ENCODE measurements around the gene CHI3L1. TPM values are rescaled to one million over a fixed set of nuclear protein-coding genes. Genes with fewer than 3 reads are reported as not detected.

The CHI3L1 gene
- total RNA-seq, 2 experiments from 2014 or later = 0.24 to 0.44 TPM

DNA sequence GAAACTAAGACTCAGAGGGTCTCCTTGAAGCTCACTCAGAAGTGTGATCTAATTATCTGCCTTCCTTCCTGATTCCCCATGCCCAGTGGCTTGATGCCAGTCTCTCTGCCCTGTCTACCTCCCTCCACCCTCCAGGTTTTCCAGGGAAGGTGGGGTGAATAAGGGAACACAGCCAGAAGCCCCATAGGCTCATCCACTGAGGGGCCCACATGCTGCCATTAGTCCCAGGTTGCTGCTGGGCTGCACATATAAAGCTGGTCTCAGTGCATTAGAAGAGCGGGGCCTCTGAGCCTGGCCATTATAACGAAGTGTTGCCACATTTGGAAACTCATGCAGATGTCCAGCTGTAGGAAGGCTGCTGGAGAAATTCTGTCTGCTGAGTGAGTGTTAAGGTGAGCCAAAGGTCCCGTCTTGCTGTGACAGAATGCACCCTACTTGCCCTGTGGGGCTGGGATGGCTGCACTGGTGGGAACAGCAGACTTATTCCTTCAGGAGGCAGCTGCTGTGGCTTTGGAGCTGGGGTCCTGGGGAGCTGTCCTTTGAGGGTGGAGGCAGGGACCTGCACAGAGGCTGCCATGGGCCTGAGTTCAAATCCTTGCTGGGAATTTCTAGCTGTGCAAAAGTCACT, 56.0 kb downstream of the CHI3L1 start:
- intact Hi-C loops (cut with micrococcal nuclease) = no loop called here
- Mint-ChIP-seq H3K27me3 (ENCODE audit: low read depth) (peaks cover 39% of the 10 kb centered on the region), H3K9me3 (no peaks in the 10 kb centered on the region), H3K27ac (no peak overlapping the region), H3K36me3 (ENCODE audit: low read depth) (no peaks in the 10 kb centered on the region), H3K4me1 (ENCODE audit: low read depth) (peaks cover 12% of the 10 kb centered on the region), H3K4me3 (no peak overlapping the region)
- CTCF ChIA-PET = interaction anchor here (0.7 kb wide), 1 partner anchor 39 kb away, joined by 3 read pairs; no protein-coding TSS in a partner anchor
- no peak for DNase-seq

DNA sequence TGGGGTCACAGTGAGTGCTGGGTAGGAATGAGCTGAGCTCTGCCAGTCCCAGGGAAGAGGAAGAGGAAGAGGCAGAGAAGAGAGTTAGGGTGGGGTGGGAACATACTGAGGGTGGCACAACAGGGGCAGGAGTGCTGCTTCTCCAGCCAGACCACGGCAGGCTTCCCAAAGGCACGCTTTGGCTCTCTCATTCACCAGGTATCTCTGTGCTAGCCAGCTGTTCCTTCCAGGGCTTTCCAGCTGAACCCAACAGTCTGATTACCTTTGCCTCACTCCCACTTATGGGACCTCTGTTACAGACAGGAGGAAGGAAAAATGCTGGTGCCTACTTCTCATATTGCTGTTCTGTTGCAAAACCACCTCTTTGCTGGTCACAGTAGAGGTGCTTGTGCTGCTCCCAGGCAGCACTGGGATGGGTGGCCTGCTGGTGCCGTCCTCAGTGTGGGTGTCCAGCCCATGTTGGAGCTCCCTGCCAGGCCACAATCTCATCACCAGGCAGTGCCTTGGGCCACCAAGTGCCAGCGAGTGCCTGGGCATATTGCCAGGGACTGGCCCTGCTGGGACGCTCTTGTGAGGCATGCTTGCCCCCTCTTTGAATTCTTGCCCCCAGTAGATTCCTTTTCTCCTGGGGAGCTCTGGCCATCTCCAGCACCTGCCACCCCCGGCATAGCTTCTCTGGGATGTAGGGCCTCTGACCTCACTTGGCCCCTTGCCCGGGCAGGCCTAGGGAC, 56.8 kb downstream of the CHI3L1 start:
- CTCF ChIA-PET = interaction anchor here (0.7 kb wide), 1 partner anchor 39 kb away, joined by 3 read pairs; no protein-coding TSS in a partner anchor
- DNase-seq = no peak
- Mint-ChIP-seq H3K9me3 (no peaks in the 10 kb centered on the region), H3K4me3 (no peak overlapping the region), H3K27ac (no peak overlapping the region), H3K27me3 (ENCODE audit: low read depth) (peaks cover 46% of the 10 kb centered on the region), H3K4me1 (ENCODE audit: low read depth) (peaks cover 12% of the 10 kb centered on the region), H3K36me3 (ENCODE audit: low read depth) (no peaks in the 10 kb centered on the region)
- intact Hi-C loops (cut with micrococcal nuclease) = no loop called here

Other genes with a start within 250 kb of the CHI3L1 start
- gene ADIPOR1, start 228.4 kb downstream of the CHI3L1 start, total RNA-seq = 10 to 100 TPM; 75.5 to 77.0 TPM
- gene CYB5R1, start 219.4 kb downstream of the CHI3L1 start, total RNA-seq = 10 to 100 TPM; 13.5 to 14.1 TPM
- gene TMEM183A, start 179.3 kb downstream of the CHI3L1 start, total RNA-seq = 10 to 100 TPM; 80.3 to 90.6 TPM
- 1 to 10 TPM; 4.5 to 6.5 TPM for gene PPFIA4, start 160.2 kb downstream of the CHI3L1 start, total RNA-seq
- not detected for gene MYOG, start 100.7 kb downstream of the CHI3L1 start, total RNA-seq
- not detected for gene ADORA1, start 59.0 kb downstream of the CHI3L1 start, total RNA-seq
- gene MYBPH, start 10.9 kb downstream of the CHI3L1 start, total RNA-seq = not detected
- gene CHIT1, start 43.0 kb upstream of the CHI3L1 start, total RNA-seq = 1 to 10 TPM; 1.1 to 1.3 TPM
- gene BTG2, start 118.8 kb upstream of the CHI3L1 start, total RNA-seq = 100 to 1,000 TPM; 106 to 109 TPM
- 1 to 10 TPM; 5.3 to 5.8 TPM for gene FMOD, start 164.4 kb upstream of the CHI3L1 start, total RNA-seq

Data from activated naive CD4-positive, alpha-beta T cell treated with anti-CD3 and anti-CD28 coated beads for 36 hours (primary cell).